ENCODE results near the gene FAM240B.

FAM240B gene

DNA sequence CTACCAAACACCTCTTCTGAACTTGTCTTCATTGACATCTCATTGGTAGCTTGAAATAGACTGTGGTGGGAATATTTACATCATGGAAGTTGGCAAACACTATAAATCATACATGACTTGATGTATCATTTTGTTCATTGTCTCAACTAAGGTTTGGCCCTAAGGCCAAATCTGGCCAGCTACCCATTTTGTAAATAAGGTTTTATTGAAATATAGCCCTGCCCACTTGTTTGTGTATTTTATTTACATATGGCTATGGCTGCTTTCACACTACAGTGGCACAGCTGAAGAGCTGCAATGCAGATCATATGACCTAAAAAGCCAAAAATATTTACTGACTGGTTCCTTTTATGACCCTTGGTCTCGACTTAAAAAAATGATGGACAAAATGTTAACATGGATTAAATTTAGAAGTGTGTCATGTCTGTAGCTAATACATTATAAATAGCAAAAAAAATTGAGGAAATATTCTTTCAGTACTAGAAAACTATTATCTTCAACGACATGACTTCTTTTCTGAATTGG, 22.1 kb downstream of the FAM240B start:
- no peak for DNase-seq

DNA sequence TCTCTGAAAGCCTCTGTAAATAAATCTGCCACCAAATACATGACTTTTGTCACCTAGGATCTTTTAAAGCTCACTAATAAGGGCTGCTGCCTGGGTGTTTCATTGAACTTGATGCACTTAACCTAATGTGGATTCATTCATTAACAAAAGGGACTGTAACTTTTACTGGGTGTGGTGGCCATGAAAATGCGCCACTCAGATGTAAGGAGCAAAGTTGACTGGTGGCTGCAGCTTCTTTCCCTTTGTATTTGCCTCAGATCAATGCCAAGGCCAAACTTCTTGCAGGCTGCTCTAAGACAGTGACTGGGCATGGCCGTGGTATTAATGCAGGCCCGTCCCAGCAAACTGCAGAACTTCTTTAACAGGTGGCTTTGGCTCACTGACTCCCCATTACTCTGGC, 22.9 kb downstream of the FAM240B start:
- no peak for DNase-seq

GRCh38 chr9:38694676-38695075, 25.3 kb downstream of the FAM240B start:
- DNase-seq = no peak

DNA sequence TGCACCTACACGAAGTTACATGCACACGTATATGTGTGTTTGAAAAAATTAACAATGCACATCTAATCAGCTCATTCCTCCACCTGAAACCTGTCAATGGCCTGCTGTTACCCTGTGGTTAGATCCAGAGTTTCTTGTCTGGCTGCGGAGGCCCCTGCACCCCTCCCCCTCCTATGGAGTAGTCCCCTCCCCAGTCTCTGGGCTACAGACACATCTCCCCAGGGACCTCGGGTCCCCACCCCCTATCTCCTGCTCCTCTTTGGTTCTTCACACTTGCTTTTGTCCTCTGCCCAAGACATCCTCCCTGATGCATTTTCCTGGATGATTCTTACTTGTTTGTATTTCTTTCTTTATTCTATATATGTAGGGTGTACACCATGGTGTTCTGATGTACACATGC, 27.2 kb downstream of the FAM240B start:
- DNase-seq = no peak

DNA sequence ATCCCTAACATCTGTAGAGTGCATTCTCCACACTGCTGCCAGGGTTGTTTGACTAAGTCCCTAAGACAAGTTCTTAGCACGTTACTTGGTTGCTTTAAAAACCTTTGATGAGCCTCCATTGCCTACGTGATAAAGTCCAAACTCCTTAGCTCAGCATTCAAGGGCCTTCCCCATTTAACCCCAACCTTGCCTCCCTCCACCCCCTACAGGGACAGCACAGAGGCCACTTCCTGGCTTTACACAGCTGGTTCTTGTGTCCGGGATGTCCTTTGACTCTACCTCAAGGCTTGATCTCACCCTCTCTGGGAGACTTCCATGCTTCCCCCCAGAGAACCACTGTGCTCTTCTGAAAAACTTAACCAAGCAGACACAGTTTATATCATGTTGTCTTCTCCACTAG, 29.4 kb downstream of the FAM240B start:
- no peak for DNase-seq

- no peak for DNase-seq
Observed at GRCh38 chr9:38689678-38690077, 30.3 kb downstream of the FAM240B start.

GRCh38 chr9:38687992-38688391, 31.9 kb downstream of the FAM240B start:
- DNase-seq = no peak

DNA sequence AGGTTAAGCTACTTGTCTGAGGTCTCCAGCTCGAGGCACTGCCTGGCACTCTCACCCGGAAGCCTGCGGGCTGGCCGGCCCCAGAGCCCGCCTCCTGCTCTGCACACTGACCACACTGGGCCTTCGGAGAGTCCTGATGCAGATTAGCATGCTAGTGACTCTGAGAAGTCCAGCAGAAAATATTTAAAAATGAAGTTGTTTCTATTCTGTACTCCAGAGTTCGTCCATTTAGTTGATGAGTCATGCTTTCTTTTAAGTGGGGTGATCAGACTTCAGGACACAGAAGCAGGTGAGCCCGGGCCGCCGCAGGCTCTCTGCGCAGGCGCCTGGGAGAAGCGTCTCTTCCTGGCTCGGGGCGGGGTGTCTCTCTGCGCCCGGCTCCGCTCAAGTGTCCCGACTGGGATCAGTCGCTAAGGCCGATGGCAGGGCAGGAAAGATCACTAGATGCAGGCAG, 32.5 kb downstream of the FAM240B start:
- DNase-seq = peak; percentile 62

DNA sequence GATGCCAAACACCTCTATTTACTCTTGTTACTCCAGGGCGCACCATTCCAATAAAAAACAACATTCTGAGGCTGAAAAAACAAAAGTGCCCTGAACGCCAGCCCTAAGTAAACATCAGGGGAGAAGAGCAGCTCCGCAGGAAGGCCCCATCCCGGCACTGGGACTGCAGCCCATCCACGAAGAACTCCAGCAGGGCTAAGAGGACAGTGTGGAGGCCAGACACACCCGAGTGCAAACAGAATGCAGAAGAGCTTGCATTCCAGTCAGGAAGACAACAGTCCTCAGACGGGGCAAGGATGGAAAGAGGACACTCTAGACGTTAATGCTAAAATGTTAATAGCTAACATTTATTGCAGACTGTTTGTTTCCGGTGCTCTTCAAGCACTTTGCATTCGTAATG, 33.0 kb downstream of the FAM240B start:
- no peak for DNase-seq

- no peak for DNase-seq
Observed at GRCh38 chr9:38685535-38685934, 34.4 kb downstream of the FAM240B start.

GRCh38 chr9:38683336-38683735, 36.6 kb downstream of the FAM240B start:
- DNase-seq = no peak

DNA sequence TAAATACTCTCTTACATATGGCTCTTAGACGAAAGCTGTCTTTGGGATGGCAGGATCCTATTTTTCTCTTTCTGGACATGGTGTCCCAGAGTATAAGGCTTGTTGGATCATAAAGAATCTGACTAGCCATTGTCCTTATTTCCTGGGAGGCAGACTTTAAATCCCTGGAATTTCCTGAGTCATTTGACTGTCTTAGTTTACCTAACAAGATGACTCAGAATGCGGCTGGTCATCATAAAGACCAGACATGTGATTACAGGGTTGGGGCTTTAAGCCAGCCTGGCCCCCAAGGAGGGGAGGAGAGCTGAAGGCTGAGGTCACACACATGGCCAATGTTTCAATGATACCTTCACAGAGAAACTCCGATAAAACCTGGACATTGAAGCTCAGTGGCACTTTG, 37.2 kb downstream of the FAM240B start:
- DNase-seq = no peak

DNA sequence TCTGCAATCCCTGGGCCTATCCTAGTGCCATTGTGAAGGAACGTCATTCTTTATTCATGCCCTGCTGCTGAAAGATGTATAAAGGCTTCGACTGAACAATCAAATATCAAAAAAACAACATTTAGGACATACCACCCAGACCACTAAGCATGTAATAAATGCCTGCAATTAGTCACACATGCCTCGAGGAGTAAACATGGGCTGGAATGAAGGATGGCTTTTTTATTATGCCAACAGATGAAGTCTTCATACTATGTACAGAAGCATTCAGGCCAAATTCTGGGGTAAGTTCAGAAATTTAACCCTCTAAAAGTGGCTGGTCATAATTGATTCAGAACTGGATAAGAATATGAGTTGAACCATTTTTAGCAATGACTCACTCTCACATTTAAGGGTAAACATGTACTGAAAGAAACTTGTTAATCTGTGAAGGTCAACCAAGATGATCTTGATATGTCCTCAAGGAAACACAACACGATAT, 38.1 kb downstream of the FAM240B start:
- DNase-seq = no peak

- no peak for DNase-seq
Observed at GRCh38 chr9:38680837-38681445, 39.0 kb downstream of the FAM240B start.

DNA sequence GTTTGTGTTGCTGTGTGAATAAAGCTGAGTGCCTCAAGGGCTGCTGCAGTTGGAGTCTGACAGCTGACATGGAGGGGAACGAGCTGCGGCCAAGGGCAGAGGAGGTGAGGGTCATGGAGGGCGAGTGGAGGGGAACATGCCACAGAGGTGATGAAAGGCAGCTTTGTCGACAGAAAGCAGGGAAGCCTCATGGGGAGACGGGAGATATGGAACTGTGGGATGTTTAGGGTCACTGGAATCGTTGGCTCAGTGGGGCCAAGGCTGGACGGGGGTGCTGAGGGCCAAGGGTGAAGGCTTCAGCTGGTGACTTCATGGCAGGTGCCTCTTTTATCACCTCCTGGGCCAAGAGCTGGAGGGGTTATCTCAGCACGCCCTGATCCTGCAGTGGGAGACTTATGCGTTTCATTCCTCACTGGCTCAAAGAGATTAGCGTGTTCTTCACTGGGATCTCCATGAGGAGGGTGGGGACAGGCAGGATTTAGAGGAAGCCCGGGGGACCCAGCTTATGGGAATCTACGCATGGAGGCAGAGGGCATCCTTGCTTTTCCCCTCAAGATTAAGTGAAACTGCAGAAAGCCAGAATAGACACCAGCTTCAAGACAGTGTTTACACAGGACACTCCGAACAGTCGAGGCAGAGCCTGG, 42.2 kb downstream of the FAM240B start:
- no peak for DNase-seq

DNA sequence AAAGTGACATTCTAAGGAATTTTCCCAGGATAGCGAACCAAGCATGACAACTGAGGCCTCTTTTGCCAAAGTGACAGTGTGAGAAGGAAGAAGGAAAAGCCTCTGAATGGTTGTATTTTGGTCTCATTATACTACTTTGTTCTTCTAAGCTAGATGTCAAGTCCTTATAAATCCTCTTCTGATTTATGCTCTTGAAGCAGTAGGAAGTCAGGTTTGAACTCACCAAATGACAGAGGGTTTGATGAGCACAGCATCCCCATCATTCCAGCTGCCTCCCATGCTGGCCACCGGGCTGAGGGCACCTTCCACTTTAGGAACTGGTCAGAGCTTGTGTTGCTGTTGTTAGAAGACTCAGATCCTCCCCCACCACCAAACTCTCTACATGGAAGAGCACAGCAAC, 44.1 kb downstream of the FAM240B start:
- no peak for DNase-seq

- DNase-seq = no peak
Observed at GRCh38 chr9:38675211-38675610, 44.7 kb downstream of the FAM240B start.

GRCh38 chr9:38673399-38674193, 46.3 kb downstream of the FAM240B start:
- DNase-seq = no peak

DNA sequence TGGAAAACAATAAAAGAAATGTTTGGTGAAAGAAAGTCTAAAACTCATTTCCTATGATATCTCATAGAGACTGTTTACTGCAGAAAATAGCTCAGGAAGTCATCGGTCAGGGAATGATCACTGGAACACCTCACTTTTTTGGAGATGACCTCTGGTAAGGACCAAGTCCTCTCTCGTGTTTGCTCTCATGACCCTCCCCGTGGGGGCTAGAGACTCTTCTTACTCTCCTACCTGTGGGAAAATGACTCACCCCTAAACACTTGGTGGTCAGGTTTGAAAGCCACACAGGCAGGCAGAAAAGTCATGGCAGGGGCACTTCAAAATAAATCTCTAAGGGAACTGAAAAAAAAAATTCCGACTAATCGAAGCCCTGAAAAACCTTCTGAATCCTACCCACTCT, 48.2 kb downstream of the FAM240B start:
- DNase-seq = no peak

- DNase-seq = no peak
Observed at GRCh38 chr9:38671372-38671731, 48.6 kb downstream of the FAM240B start.

- no peak for DNase-seq
Observed at GRCh38 chr9:38670542-38671371, 49.2 kb downstream of the FAM240B start.

DNA sequence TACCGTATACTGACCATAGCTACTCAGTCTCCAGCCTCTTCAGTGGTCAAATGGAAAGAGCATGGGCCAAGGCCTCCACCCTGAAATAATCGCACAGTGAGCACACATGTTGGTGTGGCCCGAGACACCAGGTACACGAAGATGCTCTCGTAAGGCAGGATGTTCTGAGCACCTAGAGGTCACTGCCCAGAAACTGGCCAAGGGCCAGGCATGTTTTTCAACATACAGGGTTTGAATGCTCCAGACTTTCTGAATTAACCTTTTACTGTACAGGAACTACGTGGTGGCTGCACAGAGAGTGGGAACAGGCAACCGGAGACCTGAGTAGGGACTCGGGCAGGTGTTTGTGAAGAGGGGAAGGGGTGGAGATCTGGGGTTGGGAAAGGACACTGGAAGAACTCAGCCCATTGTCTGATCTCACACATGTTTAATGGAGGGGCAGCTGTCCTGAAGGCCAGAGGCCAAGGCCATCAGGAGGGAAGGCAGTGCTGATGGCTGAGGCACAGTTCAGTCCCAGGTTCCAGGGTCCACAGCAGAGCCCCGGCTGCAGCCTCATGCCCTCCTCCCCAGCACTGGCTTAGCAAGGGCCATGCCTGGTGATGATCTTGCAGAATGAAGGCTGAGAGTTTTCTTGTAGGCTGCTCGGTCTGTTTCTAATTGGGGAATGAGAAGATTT, 51.0 kb downstream of the FAM240B start:
- no peak for DNase-seq

Measured in stimulated activated CD4-positive, alpha-beta T cell treated with anti-CD3 and anti-CD28 coated beads, Interleukin-15, amount 100 ng/mL, for 24 hours (primary cell).